Measurements from ENCODE around the gene INSYN2A. TPM values are rescaled to one million over a fixed set of nuclear protein-coding genes. Genes with fewer than 3 reads are reported as not detected.

INSYN2A gene
- total and polyA plus RNA-seq, 2 experiments from 2014 or later = 0.28 to 1.3 TPM

DNA sequence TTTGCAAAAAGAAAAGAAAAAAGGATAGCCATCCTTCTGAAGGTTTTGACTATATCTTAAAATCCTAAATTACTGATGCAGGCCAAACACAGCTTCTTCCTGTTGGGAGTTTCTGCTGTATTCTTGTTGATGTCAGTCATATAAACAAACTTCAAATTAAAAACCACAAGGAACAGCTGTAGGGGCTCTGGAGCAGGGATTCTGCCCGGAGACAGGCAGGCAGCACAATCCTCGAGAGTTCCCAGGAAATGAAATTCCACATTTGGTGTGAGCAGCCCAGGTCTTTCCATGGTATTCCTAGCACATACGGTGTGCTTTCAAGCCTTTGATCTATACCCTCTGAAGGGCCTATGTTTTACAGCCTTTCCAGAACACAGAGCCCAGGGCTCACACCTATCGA is 43.2 kb downstream of the INSYN2A start:
- Histone ChIP-seq H3K4me1 (ENCODE audit: insufficient read depth) (peaks cover 28% of the 10 kb centered on the region), H3K4me2 (no peak overlapping the region), H3K79me2 (replicated peaks; ENCODE audit: insufficient read depth) (no peaks in the 10 kb centered on the region), H4K20me1 (replicated peaks; ENCODE audit: insufficient read depth) (peaks cover 3% of the 10 kb centered on the region), H2AFZ (no peak overlapping the region), H3K36me3 (ENCODE audit: insufficient read depth) (no peaks in the 10 kb centered on the region), H3K27ac (ENCODE audit: low read depth) (no peak overlapping the region), H3K4me3 (no peak overlapping the region), H3F3A (replicated peaks; ENCODE audit: low read depth) (no peaks in the 10 kb centered on the region), H3K27me3 (ENCODE audit: insufficient read depth) (no peaks in the 10 kb centered on the region), H3K9me2 (ENCODE audit: insufficient read depth) (0 out of 2 replicates have a peak, but pooled peaks cover 3% of the 10 kb centered on the region)
- peaks cover 62% of the 10 kb centered on the region for H3K4me1 Mint-ChIP-seq
- ATAC-seq (no peak), DNase-seq (ENCODE audit: low spot score) (no peak)
- H3K4me3 Mint-ChIP-seq = no peak overlapping the region
- no peak overlapping the region for H3K27ac Mint-ChIP-seq
- H3K36me3 Mint-ChIP-seq (ENCODE audit: low read depth) = no peaks in the 10 kb centered on the region
- TF ChIP-seq STAT1 (IDR thresholded peaks at IDR 0.05; ENCODE audit: unreplicated experiment) (no peak), POLR2AphosphoS5 (IDR thresholded peaks at IDR 0.05; ENCODE audit: low read depth) (no peak), ZNF114 (CRISPR knock-in tag; IDR thresholded peaks at IDR 0.05) (no peak), EZH2 (IDR thresholded peaks at IDR 0.05; ENCODE audit: low read depth, unreplicated experiment) (no peak), ZNF462 (CRISPR knock-in tag; IDR thresholded peaks at IDR 0.05) (no peak), ZNF331 (CRISPR knock-in tag; IDR thresholded peaks at IDR 0.05; ENCODE audit: low read depth) (no peak), CREB1 (CRISPR knock-in tag; IDR thresholded peaks at IDR 0.05; ENCODE audit: low read depth) (no peak), ETS1 (IDR thresholded peaks at IDR 0.05) (no peak), EZH2phosphoT487 (IDR thresholded peaks at IDR 0.05; ENCODE audit: unreplicated experiment) (no peak), NANOG (IDR thresholded peaks at IDR 0.05; ENCODE audit: borderline replicate concordance) (no peak), JUNB (IDR thresholded peaks at IDR 0.05; ENCODE audit: unreplicated experiment) (no peak)
- TF ChIP-seq, protein P1, sequence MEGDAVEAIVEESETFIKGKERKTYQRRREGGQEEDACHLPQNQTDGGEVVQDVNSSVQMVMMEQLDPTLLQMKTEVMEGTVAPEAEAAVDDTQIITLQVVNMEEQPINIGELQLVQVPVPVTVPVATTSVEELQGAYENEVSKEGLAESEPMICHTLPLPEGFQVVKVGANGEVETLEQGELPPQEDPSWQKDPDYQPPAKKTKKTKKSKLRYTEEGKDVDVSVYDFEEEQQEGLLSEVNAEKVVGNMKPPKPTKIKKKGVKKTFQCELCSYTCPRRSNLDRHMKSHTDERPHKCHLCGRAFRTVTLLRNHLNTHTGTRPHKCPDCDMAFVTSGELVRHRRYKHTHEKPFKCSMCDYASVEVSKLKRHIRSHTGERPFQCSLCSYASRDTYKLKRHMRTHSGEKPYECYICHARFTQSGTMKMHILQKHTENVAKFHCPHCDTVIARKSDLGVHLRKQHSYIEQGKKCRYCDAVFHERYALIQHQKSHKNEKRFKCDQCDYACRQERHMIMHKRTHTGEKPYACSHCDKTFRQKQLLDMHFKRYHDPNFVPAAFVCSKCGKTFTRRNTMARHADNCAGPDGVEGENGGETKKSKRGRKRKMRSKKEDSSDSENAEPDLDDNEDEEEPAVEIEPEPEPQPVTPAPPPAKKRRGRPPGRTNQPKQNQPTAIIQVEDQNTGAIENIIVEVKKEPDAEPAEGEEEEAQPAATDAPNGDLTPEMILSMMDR (conservative IDR thresholded peaks at IDR 0.05; ENCODE audit: low read depth in 2 of 2) = no peak
- TF ChIP-seq, protein P2, sequence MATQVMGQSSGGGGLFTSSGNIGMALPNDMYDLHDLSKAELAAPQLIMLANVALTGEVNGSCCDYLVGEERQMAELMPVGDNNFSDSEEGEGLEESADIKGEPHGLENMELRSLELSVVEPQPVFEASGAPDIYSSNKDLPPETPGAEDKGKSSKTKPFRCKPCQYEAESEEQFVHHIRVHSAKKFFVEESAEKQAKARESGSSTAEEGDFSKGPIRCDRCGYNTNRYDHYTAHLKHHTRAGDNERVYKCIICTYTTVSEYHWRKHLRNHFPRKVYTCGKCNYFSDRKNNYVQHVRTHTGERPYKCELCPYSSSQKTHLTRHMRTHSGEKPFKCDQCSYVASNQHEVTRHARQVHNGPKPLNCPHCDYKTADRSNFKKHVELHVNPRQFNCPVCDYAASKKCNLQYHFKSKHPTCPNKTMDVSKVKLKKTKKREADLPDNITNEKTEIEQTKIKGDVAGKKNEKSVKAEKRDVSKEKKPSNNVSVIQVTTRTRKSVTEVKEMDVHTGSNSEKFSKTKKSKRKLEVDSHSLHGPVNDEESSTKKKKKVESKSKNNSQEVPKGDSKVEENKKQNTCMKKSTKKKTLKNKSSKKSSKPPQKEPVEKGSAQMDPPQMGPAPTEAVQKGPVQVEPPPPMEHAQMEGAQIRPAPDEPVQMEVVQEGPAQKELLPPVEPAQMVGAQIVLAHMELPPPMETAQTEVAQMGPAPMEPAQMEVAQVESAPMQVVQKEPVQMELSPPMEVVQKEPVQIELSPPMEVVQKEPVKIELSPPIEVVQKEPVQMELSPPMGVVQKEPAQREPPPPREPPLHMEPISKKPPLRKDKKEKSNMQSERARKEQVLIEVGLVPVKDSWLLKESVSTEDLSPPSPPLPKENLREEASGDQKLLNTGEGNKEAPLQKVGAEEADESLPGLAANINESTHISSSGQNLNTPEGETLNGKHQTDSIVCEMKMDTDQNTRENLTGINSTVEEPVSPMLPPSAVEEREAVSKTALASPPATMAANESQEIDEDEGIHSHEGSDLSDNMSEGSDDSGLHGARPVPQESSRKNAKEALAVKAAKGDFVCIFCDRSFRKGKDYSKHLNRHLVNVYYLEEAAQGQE (IDR thresholded peaks at IDR 0.05; ENCODE audit: unreplicated experiment) = no peak
- H3K9me3 Mint-ChIP-seq = no peaks in the 10 kb centered on the region
- H3K27me3 Mint-ChIP-seq (ENCODE audit: insufficient read depth, low read depth, poor library complexity) = no peaks in the 10 kb centered on the region

Data from GM23338 (cell line).